ENCODE data around the gene GALM.
"Not testable (repeated sequence)": the region's sequence is repeated elsewhere in the genome, so short reads cannot be mapped to it uniquely, and the experiment has no call there.

The GALM gene

DNA sequence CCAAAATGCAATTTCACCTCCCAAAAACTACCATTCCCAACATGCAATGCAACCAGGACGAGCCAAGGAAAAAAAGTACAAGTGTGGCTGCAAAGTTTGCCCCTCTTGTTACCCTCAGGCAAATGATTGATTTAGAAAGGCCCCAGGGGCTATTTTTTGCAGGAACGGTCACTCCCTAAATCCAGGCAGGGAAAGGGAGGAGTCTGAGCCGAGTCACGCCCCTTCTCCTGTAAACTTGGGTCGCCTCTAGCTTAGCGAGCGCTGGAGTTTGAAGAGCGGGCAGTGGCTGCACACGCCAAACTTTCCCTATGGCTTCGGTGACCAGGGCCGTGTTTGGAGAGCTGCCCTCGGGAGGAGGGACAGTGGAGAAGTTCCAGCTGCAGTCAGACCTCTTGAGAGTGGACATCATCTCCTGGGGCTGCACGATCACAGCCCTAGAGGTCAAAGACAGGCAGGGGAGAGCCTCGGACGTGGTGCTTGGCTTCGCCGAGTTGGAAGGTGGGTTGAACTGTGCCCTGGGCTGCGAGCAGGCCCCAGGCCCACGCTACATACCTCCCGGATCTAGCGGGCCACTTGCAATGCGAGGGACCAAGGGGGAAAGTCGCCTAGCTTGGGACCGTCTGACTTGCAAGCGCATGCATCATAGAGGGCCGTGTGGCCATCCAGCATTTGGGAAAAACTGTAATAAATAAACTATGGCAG lies at the start of gene GALM:
GALM (plus strand) TSS at position 261 of the 702 bp plus-strand sequence; CDS start at position 309, 48 bp downstream.
- no peak for DNase-seq

DNA sequence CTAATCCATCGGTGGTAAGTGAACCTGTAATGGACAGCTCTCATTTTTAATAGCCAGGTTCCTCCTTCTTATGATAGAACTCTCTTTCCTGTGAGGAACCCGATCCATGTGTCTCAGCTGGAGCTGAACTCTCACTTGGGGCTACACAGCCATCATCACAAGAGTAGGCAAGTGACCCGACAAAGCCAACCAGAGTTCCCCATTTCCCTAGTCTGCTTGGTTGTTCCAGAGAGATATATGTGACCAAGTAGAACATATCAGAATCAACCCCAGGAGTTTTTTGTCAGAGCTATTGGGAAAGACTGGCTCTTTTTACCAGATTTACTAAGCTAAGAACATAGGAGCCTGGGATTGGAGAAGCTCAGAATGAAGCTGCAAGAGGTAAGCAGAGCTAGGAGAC lies 48.6 kb upstream of the GALM start:
- DNase-seq: no peak

DNA sequence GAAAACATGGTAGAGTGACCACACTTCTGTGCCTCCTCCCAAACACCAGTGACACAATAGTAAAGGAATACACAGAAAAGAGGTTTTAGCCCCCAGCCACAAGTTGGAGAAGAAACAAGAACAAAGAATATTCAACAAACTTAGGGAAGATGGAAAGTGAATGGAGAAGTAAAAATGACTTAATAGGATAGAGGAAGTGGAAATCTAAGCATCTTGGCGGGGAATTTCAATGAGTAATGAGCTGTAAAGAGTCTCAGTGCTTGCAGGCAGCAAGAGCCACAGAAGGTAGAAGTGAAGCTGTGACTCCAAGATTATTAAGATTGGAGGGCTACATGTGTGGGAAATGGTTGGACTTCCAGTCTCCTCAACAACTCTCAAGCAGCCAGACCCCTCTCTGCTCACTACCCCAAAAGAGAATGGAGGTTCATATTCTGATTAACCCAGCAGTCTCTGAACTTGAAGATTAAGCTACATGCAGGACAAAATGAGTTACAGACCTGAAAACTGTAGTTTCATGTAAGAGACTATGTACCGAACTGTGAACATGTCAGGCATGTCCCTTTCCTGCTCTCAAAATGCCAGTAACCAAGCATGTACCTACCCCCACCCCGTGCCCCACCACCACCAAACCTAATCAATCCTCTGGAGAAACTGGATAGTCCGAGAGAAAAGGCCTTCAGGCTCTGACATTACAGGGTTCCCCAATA lies 46.3 kb upstream of the GALM start:
- DNase-seq: no peak

DNA sequence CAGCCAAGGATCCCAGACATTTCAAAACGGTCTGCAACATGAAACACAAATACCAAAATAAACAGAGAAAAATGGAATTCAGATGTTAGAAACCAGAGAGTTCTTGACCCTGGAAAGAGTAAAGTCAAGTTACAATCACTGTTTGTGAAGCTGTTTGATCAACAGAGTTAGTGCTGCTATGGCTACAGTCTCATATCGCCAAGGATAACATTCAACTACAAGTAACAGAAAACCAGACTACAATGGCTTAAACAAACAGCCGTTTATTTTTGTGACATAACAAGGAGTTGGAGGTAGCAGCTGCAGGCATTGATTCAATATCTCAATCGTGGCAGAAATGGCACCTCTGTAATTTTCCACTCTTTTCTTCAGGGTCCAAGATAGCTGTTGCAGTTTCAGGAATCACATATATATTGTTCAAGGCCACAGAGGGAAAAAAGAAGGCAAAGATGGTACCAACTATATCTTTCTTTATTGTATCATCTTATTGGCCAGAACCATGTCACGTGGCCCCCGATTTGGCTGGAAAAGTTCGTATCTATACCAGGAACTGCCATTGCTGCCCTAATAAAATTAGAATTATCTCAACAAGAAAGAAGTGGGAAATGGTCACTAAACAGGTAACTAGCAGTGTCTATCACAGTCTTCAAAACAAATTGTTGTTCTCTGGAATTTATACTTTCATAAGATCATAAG lies 45.5 kb upstream of the GALM start:
- DNase-seq: no peak

DNA sequence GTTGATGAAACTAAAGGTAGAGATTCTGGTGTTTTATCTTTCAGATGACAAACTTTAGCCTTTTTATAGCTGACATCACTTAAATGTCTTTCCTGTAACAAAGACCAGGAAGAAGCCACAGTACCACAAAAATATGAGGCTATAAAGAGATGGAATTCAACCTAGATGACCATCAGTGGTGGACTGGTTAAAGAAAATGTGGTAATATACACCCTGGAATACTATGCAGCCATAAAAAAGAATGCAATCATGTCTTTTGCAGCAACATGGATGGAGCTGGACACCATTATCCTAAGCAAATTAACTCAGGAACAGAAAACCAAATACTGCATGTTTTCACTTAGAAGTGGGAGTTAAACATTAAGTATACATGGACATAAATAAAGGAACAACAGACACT lies 44.9 kb upstream of the GALM start:
- no peak for DNase-seq

DNA sequence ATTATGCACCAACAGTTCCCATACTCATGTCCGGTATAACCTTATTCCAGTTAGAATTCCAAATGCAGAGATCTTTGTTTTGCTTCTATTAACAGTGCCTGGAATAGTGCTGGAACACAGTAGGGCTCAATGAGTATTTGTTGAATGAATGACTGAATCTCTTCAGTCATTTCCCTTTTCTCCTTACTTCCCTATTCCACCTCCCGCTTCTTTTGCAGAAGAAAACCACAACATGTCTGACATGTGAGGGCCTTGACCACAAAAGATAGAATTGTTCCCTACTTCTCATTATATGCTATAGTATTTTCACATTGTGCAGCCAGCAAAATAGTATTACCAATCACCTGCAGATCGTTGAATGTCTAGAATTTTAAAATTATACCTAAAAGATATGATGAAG lies 43.7 kb upstream of the GALM start:
- DNase-seq: no peak

DNA sequence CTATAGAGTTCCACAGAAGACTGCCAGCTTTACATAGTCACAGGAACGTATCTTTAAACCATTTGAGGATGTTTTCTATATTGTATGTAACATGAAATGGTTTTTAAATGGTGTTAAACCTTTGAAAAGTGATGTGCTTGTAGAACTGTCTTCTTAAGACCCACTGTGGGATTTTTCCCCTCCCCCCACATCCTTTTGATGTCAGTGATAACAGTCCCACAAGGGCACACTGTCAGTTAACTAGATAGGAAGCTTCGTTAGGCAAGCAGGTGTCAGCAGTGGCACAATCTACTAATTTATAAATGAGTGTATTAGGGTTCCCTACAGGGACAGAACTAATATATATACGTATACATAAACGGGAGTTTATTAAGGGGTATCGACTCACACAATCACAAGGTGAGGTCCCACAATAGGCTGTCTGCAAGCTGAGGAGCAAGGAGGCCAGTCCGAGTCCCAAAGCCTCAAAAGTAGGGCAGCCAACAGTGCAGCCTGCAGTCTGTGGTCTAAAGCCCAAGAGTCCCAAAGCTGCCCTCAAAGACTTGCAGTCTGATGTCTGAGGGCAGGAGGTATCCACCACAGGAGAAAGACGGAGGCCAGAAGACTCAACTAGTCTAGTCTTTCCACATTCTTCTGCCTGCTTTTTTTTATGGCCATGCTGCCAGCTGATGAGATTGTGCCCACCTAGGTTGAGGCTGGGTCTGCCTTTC lies 39.4 kb upstream of the GALM start:
- no peak for DNase-seq

DNA sequence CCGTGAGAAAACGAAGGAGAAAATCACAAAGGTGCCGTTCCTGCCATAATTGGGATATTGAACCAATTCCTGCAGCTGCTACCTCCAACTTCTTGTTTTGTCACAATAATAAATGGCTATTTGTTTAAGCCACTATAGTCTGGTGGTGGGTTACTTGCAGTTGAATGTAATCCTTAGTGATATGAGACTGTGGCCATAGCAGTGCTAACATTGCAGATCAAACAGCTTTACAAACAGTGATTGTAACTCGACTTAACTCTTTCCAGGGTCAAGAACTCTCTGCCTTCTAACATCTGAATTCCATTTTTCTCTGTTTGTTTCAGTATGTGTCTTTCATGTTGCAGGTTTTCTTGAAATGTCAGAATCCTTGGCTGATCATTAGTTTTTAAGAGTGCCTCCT lies 38.5 kb upstream of the GALM start:
- no peak for DNase-seq

DNA sequence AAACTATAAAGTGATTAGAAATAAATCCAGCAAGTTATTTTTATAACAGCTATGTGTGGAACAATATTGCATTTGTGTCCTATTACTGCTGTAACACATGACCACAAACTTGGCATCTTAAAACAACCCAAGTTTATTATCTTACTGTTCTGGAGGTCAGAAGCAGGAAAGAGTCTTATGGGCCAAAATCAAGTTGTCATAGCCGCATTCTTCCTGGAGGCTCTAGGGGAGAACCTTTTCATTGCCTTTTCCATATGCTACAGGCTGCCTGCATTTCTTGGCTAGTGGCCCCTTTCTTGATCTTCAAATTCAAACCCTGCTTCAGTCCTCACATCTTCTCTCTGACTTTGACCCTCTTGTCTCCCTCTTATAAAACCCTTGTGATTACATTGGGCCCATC lies 36.2 kb upstream of the GALM start:
- DNase-seq: no peak

DNA sequence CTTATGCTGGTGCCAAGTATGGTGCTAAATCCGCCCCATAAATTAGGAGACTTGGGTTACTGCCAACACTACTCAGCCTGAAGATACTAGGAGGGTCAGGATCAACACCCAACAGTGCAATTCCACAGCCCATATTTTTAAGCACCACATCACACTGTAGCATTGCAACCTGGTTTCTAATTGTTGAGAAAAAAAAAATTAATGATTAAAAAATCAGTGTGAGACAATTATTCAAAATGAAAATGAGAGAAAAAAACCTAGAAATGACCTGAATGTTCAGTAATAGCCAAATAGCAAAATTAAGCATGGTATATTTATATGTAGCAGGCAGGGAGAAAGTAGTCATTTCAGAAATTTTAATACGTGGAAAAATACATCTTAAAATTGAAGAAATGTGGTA lies 33.9 kb upstream of the GALM start:
- DNase-seq: no peak

DNA sequence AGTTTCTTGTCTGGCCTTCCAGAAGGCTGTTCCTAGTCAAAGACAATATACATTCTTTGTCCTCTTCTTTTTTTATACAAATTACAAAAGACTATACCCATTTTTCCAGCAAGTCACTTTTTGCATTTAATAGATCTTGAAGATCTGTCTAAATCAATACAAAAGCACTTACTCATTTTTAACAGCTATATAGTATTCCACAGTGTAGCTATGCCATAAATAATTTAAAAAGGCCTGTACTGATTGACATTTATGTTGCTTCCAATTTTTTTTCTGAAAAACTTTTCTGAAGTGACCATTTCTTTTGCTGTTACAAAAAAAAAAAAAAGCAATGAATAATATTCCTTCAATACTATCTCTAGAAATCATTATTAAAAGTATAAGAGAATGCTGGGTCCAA lies 32.9 kb upstream of the GALM start:
- DNase-seq: no peak

DNA sequence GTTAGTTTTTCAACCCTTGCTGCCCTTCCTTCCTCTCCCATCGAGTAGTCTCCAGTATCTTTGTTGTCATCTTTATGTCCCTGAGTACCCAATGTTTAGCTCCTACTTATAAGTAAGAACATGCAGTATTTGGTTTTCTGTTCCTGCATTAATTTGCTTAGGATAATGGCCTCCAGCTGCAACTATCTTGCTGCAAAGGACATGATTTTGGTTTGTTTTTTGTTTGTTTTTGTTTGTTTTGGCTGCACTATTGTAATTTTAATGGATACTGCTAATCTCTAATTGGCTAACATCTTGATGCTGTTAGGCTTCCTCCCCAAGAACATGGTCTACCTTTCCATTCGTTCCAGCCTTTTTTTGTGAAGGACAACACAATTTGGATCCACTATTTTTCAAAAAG lies 32.0 kb upstream of the GALM start:
- no peak for DNase-seq

DNA sequence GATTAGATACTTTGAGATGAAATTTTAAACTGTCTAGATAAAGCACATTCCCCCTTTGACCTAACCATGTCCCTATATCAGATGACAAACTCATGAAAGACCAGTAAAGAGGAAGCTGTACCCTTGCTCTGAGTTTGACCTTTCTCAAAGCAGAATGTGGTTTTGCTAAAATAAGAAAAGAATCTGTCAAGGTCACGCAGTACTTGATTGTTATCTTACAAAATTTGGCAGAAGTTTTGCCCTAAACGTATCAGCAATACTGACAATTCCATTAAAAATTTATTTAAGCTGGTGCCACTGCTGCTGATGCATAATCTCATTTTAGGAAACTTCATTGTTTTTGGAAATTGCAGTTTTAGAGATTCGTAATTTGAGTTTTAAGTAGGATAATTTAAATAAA lies 31.2 kb upstream of the GALM start:
- DNase-seq: no peak

DNA sequence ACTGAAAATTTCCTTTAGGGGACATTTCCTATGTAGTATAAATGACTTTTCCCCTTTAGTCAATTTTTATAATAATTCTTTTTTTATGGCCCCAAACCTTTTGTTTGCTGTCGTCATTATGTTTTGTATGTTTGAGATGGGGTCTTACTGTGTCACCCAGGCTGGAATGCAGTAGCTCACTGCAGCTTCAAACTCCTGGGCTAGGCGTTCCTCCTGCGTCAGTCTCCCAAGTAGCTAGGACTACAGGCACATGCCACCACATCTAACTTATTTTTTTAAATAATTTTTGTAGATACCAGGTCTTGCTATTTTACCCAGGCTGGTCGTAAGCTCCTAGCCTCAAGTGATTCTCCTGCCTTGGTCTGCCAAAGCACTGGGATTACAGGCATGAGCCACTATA lies 30.8 kb upstream of the GALM start:
- no peak for DNase-seq

DNA sequence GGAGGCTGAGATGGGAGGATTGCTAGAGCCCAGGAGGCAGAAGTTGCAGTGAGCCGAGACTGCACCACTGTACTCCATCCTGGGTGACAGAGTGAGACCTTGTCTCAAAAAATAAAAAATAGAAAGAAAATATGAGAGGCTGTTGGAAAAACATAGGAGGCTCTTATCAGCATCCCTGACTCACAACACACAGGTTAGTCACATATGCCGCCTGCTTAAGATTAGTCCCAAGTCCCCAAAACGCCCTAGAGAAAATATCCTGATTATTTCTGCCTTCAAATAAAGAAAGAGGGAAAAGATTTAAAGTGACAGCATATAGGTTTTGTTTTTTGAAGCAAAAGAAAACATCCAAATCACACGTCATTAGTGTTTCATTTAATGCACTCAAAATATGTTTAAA lies 29.8 kb upstream of the GALM start:
- no peak for DNase-seq

DNA sequence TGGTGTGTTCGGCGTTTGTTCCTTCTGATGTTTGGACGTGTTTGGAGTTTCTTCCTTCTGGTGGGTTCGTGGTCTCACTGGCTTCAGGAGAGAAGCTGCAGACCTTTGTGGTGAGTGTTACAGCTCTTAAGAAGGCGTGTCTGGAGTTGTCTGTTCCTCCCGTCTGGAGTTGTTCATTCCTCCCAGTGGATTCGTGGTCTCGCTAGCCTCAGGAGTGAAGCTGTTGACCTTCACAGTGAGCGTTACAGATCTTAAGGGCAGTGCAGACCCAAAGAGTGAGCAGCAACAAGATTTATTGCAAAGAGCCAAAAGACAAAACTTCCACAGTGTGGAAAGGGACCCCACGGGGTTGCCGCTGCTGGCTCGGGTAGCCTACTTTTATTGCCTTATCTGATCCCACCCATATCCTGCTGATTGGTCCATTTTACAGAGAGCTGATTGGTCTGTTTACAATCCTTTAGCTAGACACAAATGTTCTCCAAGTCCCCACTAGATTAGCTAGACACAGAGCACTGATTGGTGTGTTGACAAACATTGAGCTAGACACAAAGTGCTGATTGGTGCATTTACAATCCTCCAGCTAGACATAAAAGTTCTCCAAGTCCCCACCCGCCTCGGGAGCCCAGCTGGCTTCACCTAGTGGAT lies 23.4 kb upstream of the GALM start:
- DNase-seq: not testable (repeated sequence)

DNA sequence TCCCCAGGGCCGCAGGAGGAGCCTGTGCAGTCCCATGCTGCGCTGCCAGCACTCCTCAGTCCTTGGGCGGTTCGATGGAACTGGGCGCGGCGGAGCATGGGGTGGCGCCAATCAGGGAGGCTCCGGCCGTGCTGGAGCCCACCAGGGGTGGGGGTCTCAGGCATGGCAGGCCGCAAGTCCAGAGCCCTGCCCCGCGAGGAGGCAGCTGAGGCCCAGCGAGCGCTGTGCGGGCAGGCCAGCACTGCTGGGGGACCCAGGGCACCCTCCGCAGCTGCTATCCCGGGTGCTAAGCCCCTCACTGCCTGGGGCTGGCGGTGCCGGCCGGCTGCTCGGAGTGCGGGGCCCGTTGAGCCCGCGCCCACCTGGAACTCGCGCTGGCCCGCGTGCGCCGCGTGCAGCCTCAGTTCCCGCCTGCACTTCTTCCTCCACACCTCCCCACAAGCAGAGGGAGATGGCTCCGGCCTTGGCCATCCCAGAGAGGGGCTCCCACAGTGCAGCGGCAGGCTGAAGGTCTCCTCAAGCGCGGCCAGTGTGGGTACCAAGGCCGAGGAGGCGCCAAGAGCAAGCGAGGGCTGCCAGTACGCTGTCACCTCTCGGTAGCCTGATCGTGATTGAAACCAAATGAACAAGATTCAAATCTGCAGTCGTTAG lies 22.8 kb upstream of the GALM start:
- no peak for DNase-seq

DNA sequence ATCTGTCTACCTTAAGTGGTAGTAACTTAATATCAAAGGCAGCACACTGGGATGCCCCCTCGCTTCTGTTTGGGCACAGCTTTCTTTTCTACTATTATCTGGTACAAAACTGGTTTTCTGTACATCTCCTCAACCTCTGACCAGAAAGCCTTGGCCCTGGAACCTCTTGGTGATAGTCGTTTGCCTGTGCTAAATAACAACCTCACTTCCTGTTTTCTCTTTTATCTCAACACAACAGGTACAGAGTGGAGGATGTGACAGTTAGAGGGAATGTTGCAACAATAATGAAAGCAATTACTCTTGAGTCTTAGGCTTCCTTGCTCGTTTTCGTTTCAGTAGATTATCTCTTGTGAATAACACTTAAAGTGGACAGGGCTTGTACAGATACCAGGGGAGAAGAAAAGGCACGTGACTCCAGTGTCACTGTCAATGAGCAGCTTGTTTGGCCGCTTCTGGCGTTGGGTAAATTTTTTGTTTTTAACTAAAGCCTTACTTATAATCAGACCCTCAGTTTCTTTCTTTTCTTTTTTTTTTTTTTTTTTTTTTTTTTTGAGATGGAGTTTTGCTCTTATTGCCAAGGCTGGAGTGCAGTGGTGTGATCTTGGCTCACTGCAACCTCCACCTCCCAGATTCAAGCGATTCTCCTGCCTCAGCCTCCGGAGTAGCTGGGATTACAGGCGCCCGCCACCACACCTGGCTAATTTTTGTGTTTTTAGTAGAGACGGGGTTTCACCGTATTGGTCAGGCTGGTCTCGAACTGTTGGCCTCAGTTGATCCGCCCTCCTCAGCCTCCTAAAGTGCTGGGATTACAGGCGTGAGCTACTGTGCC lies 22.0 kb upstream of the GALM start:
- not testable (repeated sequence) for DNase-seq

DNA sequence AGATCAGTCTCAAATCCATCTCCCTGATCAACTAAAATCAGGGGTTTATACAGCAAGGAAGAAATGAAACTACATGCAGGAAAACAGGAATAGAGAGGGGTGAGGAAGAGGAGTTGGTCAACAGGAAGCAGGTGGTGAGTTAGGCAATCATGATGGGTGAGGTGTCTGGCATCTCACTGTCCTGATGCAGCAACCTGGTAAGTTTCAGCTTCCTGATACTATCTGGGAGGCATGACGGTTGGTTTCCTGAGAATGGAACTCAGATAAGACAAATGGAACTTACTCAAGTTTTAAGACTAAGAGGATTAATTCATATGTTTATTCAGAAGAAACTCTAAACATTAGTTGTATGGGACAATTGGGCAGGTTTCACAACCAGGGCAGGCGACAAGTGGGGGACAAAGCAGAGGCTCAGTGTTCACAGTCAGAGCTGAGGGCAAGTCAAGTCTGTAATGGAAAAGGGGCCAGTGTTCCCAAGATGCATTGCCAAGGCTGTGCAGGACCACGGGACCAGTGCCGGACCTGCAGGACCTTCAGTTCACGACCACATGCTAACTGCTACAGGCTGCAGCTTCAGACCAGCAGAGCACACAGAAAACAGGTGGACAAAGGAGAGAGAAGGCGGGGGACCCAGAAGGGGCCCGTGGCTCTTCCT lies 17.7 kb upstream of the GALM start:
- DNase-seq: peak; percentile 44

DNA sequence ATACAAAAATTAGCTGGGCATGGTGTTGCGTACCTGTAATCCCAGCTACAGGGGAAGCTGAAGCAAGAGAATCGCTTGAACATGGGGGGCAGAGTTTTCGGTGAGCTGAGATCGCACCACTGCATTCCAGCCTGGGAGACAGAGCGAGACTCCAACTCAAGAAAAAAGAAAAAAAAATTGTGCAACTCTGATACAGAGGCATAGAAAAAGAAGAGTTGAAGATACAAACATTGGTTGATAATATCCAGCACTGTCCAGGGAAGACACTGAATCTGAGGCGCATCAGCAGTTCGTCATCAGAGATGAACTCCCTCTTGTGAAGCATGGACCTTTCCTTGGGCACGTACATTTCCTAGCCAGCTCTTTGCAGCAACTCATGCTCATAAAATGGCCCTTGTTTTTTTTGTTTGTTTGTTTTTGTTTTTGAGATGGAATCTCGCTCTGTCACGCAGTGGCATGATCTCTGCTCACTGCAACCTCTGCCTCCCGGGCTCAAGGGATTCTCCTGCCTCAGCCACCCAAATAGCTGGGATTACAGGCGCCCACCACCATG lies 16.7 kb upstream of the GALM start:
- no peak for DNase-seq

DNA sequence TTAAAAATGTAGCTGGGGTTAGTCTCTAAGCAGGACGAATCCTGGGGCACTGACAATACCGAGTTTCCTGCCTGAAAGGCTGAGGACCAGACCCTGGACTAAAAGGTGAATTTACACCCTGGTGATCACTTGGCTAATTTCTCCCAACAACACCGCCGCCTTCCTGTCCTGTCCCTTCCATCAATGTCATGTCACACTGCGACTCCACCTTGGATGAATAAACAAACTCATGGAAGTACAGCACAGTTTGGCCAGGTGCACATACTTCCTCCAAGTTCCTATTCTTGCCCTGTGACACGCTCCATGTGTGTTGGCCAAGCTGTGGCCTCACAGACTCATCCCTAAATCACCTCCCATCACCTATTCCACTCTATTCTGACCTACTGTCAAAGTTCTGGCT lies 15.9 kb upstream of the GALM start:
- no peak for DNase-seq

All from NK-92 treated with Interleukin-12 subunit alpha and Interleukin-12 subunit beta, amount 100 ng/mL, for 24 hours (cell line).